Astrocyte (in vitro differentiated cells and primary cell): Measurements from ENCODE around the gene DQX1. TPM values are rescaled to one million over a fixed set of nuclear protein-coding genes. Genes with fewer than 3 reads are reported as not detected.

ENCODE experiments used
- DNase-seq: peaks from one replicate; pipeline ENCODE4 v3.0.0-alpha.2; 2010; ENCODE audit warnings: low read depth
- FAIRE-seq: peaks from 2 replicates; lab custom pipeline; 2011; peaks lifted over from hg19 to GRCh38; lab: Jason Lieb, UNC
- H2AFZ ChIP-seq: 2 replicates; pipeline ENCODE4 v1.6.0; 2012; ENCODE audit warnings: low read depth, low read length, inconsistent platforms
- H3K27ac ChIP-seq: 2 replicates; pipeline ENCODE4 v1.5.1; 2011; ENCODE audit warnings: low read depth, low read length, inconsistent platforms
- H3K27me3 ChIP-seq: 2 replicates; pipeline ENCODE4 v1.6.0; 2011; ENCODE audit warnings: low read length, inconsistent platforms; ENCODE audit not compliant: insufficient read depth
- H3K36me3 ChIP-seq: 2 replicates; pipeline ENCODE4 v1.5.1; 2011; ENCODE audit warnings: low read length, inconsistent platforms; ENCODE audit not compliant: insufficient read depth
- H3K4me1 ChIP-seq: 2 replicates; pipeline ENCODE4 v1.5.1; 2011; ENCODE audit warnings: low read length, inconsistent platforms; ENCODE audit not compliant: insufficient read depth
- H3K4me2 ChIP-seq: 2 replicates; pipeline ENCODE4 v1.6.0; 2012; ENCODE audit warnings: low read length, inconsistent platforms
- H3K4me3 ChIP-seq: 2 replicates; pipeline ENCODE4 v1.5.1; 2011; ENCODE audit warnings: low read depth, mild to moderate bottlenecking, low read length, inconsistent platforms; ENCODE audit not compliant: insufficient read depth
- H3K79me2 ChIP-seq: 2 replicates; pipeline ENCODE4 v1.6.0; 2012; ENCODE audit warnings: mild to moderate bottlenecking, low read length, inconsistent platforms; ENCODE audit not compliant: insufficient read depth
- H3K9ac ChIP-seq: 2 replicates; pipeline ENCODE4 v1.6.0; 2012; ENCODE audit warnings: mild to moderate bottlenecking, low read length, inconsistent platforms
- H3K9me3 ChIP-seq: 2 replicates; pipeline ENCODE4 v1.5.1; 2012; ENCODE audit warnings: low read depth, mild to moderate bottlenecking, low read length, inconsistent platforms; ENCODE audit not compliant: insufficient read depth
- H4K20me1 ChIP-seq: 2 replicates; pipeline ENCODE4 v1.6.0; 2012; ENCODE audit warnings: low read length, inconsistent platforms; ENCODE audit not compliant: insufficient read depth
- H3K27ac Mint-ChIP-seq: one replicate; pipeline ENCODE4 v1.8.0; 2021; ENCODE audit warnings: mild to moderate bottlenecking, mixed read lengths; ENCODE audit not compliant: unreplicated experiment
- H3K27me3 Mint-ChIP-seq: one replicate; pipeline ENCODE4 v1.8.0; 2021; ENCODE audit warnings: low read depth, mixed read lengths; ENCODE audit not compliant: unreplicated experiment
- H3K36me3 Mint-ChIP-seq: one replicate; pipeline ENCODE4 v1.8.0; 2021; ENCODE audit warnings: low read depth, mixed read lengths; ENCODE audit not compliant: unreplicated experiment
- H3K4me1 Mint-ChIP-seq: one replicate; pipeline ENCODE4 v1.8.0; 2021; ENCODE audit warnings: low read depth, mixed read lengths; ENCODE audit not compliant: unreplicated experiment
- H3K4me3 Mint-ChIP-seq: one replicate; pipeline ENCODE4 v1.8.0; 2021; ENCODE audit warnings: mild to moderate bottlenecking, moderate library complexity, mixed read lengths; ENCODE audit not compliant: unreplicated experiment
- H3K9me3 Mint-ChIP-seq: one replicate; pipeline ENCODE4 v1.8.0; 2021; ENCODE audit warnings: mild to moderate bottlenecking, mixed read lengths; ENCODE audit not compliant: unreplicated experiment
- EZH2 ChIP-seq: IDR thresholded peaks from 2 replicates; pipeline ENCODE4 v1.6.1; 2012; ENCODE audit warnings: mild to moderate bottlenecking, low read length, inconsistent platforms; ENCODE audit not compliant: insufficient read depth
- total RNA-seq: library from RNA; stranded (reverse); gene quantifications from 2 replicates; pipeline ENCODE4 v1.2.1, GENCODE V29; 2021
- TF ChIP-seq, protein P1 (sequence below): IDR thresholded peaks from 2 replicates; pipeline ENCODE4 v1.5.1; 2011; ENCODE audit warnings: low read depth, mild to moderate bottlenecking, inconsistent platforms, low read length, moderate library complexity; ENCODE audit not compliant: insufficient read depth

Gene DQX1
- total RNA-seq, 1 donor from 2014 or later, result 0.73 TPM

DNA sequence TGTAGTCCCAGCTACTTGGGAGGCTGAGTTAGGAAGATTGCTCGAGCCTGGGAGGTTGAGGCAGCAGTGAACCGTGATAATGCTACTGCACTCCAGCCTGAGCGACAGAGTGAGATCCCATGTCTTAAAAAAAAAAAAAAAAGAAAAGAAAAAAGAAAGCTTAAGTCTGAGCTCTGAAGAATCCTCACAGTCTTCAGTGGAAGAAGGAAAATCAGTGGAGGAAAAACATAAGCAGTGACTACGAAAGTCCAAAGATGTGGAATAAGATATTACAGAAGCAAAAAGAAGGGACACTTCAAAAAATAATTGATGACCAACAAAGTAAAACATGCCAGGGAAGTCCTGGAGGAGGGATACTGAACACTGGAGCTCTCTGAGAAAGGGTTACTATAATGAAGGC is 15.8 kb downstream of the DQX1 start:
- Histone ChIP-seq H4K20me1 (peaks cover 13% of the 10 kb centered on the region), H3K27ac (no peak overlapping the region), H3K36me3 (no peaks in the 10 kb centered on the region), H3K4me1 (peaks cover 30% of the 10 kb centered on the region), H2AFZ (no peak overlapping the region), H3K27me3 (peaks cover 48% of the 10 kb centered on the region), H3K4me2 (no peak overlapping the region), H3K4me3 (no peak overlapping the region), H3K9ac (no peak overlapping the region), H3K79me2 (peaks cover 18% of the 10 kb centered on the region), H3K9me3 (no peaks in the 10 kb centered on the region)
- DNase-seq, result no peak
- peaks cover 13% of the 10 kb centered on the region for H3K4me1 Mint-ChIP-seq
- H3K36me3 Mint-ChIP-seq, result peaks cover 5% of the 10 kb centered on the region
- no peak overlapping the region for H3K27ac Mint-ChIP-seq
- peaks cover 47% of the 10 kb centered on the region for H3K27me3 Mint-ChIP-seq
- TF ChIP-seq, protein P1, sequence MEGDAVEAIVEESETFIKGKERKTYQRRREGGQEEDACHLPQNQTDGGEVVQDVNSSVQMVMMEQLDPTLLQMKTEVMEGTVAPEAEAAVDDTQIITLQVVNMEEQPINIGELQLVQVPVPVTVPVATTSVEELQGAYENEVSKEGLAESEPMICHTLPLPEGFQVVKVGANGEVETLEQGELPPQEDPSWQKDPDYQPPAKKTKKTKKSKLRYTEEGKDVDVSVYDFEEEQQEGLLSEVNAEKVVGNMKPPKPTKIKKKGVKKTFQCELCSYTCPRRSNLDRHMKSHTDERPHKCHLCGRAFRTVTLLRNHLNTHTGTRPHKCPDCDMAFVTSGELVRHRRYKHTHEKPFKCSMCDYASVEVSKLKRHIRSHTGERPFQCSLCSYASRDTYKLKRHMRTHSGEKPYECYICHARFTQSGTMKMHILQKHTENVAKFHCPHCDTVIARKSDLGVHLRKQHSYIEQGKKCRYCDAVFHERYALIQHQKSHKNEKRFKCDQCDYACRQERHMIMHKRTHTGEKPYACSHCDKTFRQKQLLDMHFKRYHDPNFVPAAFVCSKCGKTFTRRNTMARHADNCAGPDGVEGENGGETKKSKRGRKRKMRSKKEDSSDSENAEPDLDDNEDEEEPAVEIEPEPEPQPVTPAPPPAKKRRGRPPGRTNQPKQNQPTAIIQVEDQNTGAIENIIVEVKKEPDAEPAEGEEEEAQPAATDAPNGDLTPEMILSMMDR, result no peak
- TF ChIP-seq EZH2, result no peak
- no peak for FAIRE-seq
- H3K4me3 Mint-ChIP-seq, result no peak overlapping the region
- H3K9me3 Mint-ChIP-seq, result no peaks in the 10 kb centered on the region

GRCh38 chr2:74507926-74508520 is 18.0 kb downstream of the DQX1 start:
- peaks cover 40% of the 10 kb centered on the region for H3K27me3 Mint-ChIP-seq
- peak overlapping the region; percentile 98 for H2AFZ ChIP-seq
- TF ChIP-seq, protein P1, result no peak
- no peak for TF ChIP-seq EZH2

More at GRCh38 chr2:74507926-74508520, 18.0 kb downstream of the DQX1 start:
- peaks cover 4% of the 10 kb centered on the region for H3K36me3 ChIP-seq
- H3K9me3 ChIP-seq, result no peaks in the 10 kb centered on the region
- H3K9ac ChIP-seq, result peak overlapping the region; percentile 95
- Mint-ChIP-seq H3K4me3 (peak overlapping the region; percentile 97), H3K4me1 (peaks cover 21% of the 10 kb centered on the region), H3K36me3 (peaks cover 12% of the 10 kb centered on the region), H3K27ac (peak overlapping the region; percentile 99), H3K9me3 (no peaks in the 10 kb centered on the region)
- DNase-seq, result no peak
- H3K4me1 ChIP-seq, result peaks cover 47% of the 10 kb centered on the region
- H3K4me3 ChIP-seq, result peak overlapping the region; percentile 94
- peak overlapping the region; percentile 97 for H3K4me2 ChIP-seq
- peaks cover 31% of the 10 kb centered on the region for H3K27me3 ChIP-seq
- peak overlapping the region; percentile 99 for H3K27ac ChIP-seq
- H3K79me2 ChIP-seq, result peaks cover 24% of the 10 kb centered on the region
- H4K20me1 ChIP-seq, result peaks cover 7% of the 10 kb centered on the region
- FAIRE-seq, result no peak
